GM18517 (cell line): ENCODE measurements around the gene TMEM40.
"Not testable (repeated sequence)": the region's sequence is repeated elsewhere in the genome, so short reads cannot be mapped to it uniquely, and the experiment has no call there.

Experiments
- ATAC-seq: cut with Tn5 transposase; IDR thresholded peaks from one replicate; pipeline ENCODE4 v1.9.1; 2021; ENCODE audit warnings: mild to moderate bottlenecking, moderate library complexity; ENCODE audit not compliant: unreplicated experiment

Gene TMEM40

GRCh38 chr3:12777171-12777570 is 18.1 kb upstream of the TMEM40 start:
- ATAC-seq = no peak

- ATAC-seq = not testable (repeated sequence)
These were observed 16.9 kb upstream of the TMEM40 start for GRCh38 chr3:12775970-12776369.

GRCh38 chr3:12775226-12775625 is 16.2 kb upstream of the TMEM40 start:
- no peak for ATAC-seq

- ATAC-seq = no peak
These were observed 15.6 kb upstream of the TMEM40 start for GRCh38 chr3:12774619-12775018.

GRCh38 chr3:12773710-12774086 is 14.6 kb upstream of the TMEM40 start:
- ATAC-seq = no peak

GRCh38 chr3:12773030-12773709 is 14.1 kb upstream of the TMEM40 start:
- ATAC-seq = no peak

GRCh38 chr3:12772462-12772861 is 13.4 kb upstream of the TMEM40 start:
- no peak for ATAC-seq

GRCh38 chr3:12771236-12771635 is 12.2 kb upstream of the TMEM40 start:
- ATAC-seq = no peak

GRCh38 chr3:12769761-12770160 is 10.7 kb upstream of the TMEM40 start:
- ATAC-seq = no peak

GRCh38 chr3:12768579-12769527 is 9.8 kb upstream of the TMEM40 start:
- no peak for ATAC-seq

- no peak for ATAC-seq
These were observed 7.5 kb upstream of the TMEM40 start for GRCh38 chr3:12766541-12766940.

GRCh38 chr3:12764171-12764776 is 5.2 kb upstream of the TMEM40 start:
- no peak for ATAC-seq

- no peak for ATAC-seq
These were observed 870 bp upstream of the TMEM40 start for GRCh38 chr3:12759693-12760565.

GRCh38 chr3:12758025-12758781 is 856 bp downstream of the TMEM40 start:
- ATAC-seq = no peak

- ATAC-seq = no peak
These were observed 2.4 kb downstream of the TMEM40 start for GRCh38 chr3:12756635-12757034.

GRCh38 chr3:12756175-12756574 is 2.9 kb downstream of the TMEM40 start:
- no peak for ATAC-seq

- no peak for ATAC-seq
These were observed 3.3 kb downstream of the TMEM40 start for GRCh38 chr3:12755754-12756153.

GRCh38 chr3:12754313-12754712 is 4.7 kb downstream of the TMEM40 start:
- ATAC-seq = no peak

- ATAC-seq = no peak
These were observed 5.6 kb downstream of the TMEM40 start for GRCh38 chr3:12753275-12754028.
